Muscle of back (tissue), 11 donors: ENCODE results near the gene SRBD1. TPM values are rescaled to one million over a fixed set of nuclear protein-coding genes. Genes with fewer than 3 reads are reported as not detected.

Source experiments
- DNase-seq, 3 donors: peaks; one replicate each; pipeline versions ENCODE4 v3.0.0 to v3.0.0-alpha.2; 2013
- polyA plus RNA-seq, 10 donors: library from polyadenylated mRNA; unstranded; fragments of 120-200 nt; gene quantifications; one replicate each; pipeline ENCODE4 v1.2.1, GENCODE V29; 2013; ENCODE audit not compliant: insufficient read length in 10 of 10

SRBD1 gene
- polyA plus RNA-seq, 10 donors = 9.2 to 14.0 (median 11.0) TPM

GRCh38 chr2:45554073-45554741 lies 56.9 kb downstream of the SRBD1 start:
- DNase-seq = no peak

- no peak for DNase-seq
These were observed 59.2 kb downstream of the SRBD1 start for GRCh38 chr2:45551862-45552261.

GRCh38 chr2:45545943-45546342 lies 65.1 kb downstream of the SRBD1 start:
- DNase-seq = no peak

GRCh38 chr2:45543257-45543656 lies 67.8 kb downstream of the SRBD1 start:
- DNase-seq = no peak

- DNase-seq = no peak
These were observed 69.1 kb downstream of the SRBD1 start for GRCh38 chr2:45542013-45542412.

- no peak for DNase-seq
These were observed 69.6 kb downstream of the SRBD1 start for GRCh38 chr2:45541450-45541849.

GRCh38 chr2:45540942-45541341 lies 70.1 kb downstream of the SRBD1 start:
- DNase-seq = no peak

- DNase-seq = peak in 1 of 3 donors; percentile 21
These were observed 77.3 kb downstream of the SRBD1 start for GRCh38 chr2:45533771-45534170.

GRCh38 chr2:45532181-45532580 lies 78.9 kb downstream of the SRBD1 start:
- DNase-seq = no peak

- no peak for DNase-seq
These were observed 87.1 kb downstream of the SRBD1 start for GRCh38 chr2:45524016-45524415.

GRCh38 chr2:45518546-45518945 lies 92.5 kb downstream of the SRBD1 start:
- DNase-seq = no peak

- no peak for DNase-seq
These were observed 100.2 kb downstream of the SRBD1 start for GRCh38 chr2:45510701-45511420.

GRCh38 chr2:45506756-45507155 lies 104.3 kb downstream of the SRBD1 start:
- no peak for DNase-seq

GRCh38 chr2:45505138-45505537 lies 105.9 kb downstream of the SRBD1 start:
- DNase-seq = no peak

GRCh38 chr2:45498661-45499550 lies 112.2 kb downstream of the SRBD1 start:
- no peak for DNase-seq

- no peak for DNase-seq
These were observed 113.7 kb downstream of the SRBD1 start for GRCh38 chr2:45497355-45497754.

GRCh38 chr2:45496869-45497268 lies 114.2 kb downstream of the SRBD1 start:
- no peak for DNase-seq

GRCh38 chr2:45494978-45495293 lies 116.1 kb downstream of the SRBD1 start:
- DNase-seq = no peak

- peak; percentile 58 to 81 (median 74) for DNase-seq
These were observed 116.6 kb downstream of the SRBD1 start for GRCh38 chr2:45494275-45494977.

- no peak for DNase-seq
These were observed 126.1 kb downstream of the SRBD1 start for GRCh38 chr2:45484965-45485364.

- DNase-seq = no peak
These were observed 127.1 kb downstream of the SRBD1 start for GRCh38 chr2:45483997-45484396.

GRCh38 chr2:45477546-45477945 lies 133.5 kb downstream of the SRBD1 start:
- DNase-seq = no peak
